Hematopoietic multipotent progenitor cell treated with erythropoietin and hydrocortisone succinate and interleukin-3 and kit ligand, for 17 days (in vitro differentiated cells): ENCODE data around the gene GNB1.

Experiments
- DNase-seq: peaks from one replicate; pipeline ENCODE4 v3.0.0-alpha.2; 2015; ENCODE audit warnings: low spot score

GNB1 gene

GRCh38 chr1:1910033-1910465, 19.2 kb upstream of the GNB1 start:
- DNase-seq, result no peak

GRCh38 chr1:1908506-1908791, 17.6 kb upstream of the GNB1 start:
- no peak for DNase-seq

GRCh38 chr1:1907098-1907736, 16.3 kb upstream of the GNB1 start:
- DNase-seq, result no peak

GRCh38 chr1:1906185-1907097, 15.6 kb upstream of the GNB1 start:
- peak; percentile 79 for DNase-seq

- no peak for DNase-seq
Observed at GRCh38 chr1:1903224-1903623, 12.3 kb upstream of the GNB1 start.

- DNase-seq, result no peak
Observed at GRCh38 chr1:1901641-1902294, 10.9 kb upstream of the GNB1 start.

- no peak for DNase-seq
Observed at GRCh38 chr1:1900883-1901640, 10.2 kb upstream of the GNB1 start.

GRCh38 chr1:1899967-1900327, 9.1 kb upstream of the GNB1 start:
- DNase-seq, result no peak

GRCh38 chr1:1899266-1899966, 8.5 kb upstream of the GNB1 start:
- no peak for DNase-seq

- no peak for DNase-seq
Observed at GRCh38 chr1:1898246-1898933, 7.5 kb upstream of the GNB1 start.

GRCh38 chr1:1895456-1896336, 4.8 kb upstream of the GNB1 start:
- DNase-seq, result no peak

- DNase-seq, result no peak
Observed at GRCh38 chr1:1895060-1895418, 4.2 kb upstream of the GNB1 start.

- DNase-seq, result no peak
Observed at GRCh38 chr1:1894354-1895059, 3.6 kb upstream of the GNB1 start.

GRCh38 chr1:1893997-1894353, 3.1 kb upstream of the GNB1 start:
- no peak for DNase-seq

GRCh38 chr1:1893291-1893985, 2.6 kb upstream of the GNB1 start:
- DNase-seq, result no peak

GRCh38 chr1:1892763-1893120, 1.9 kb upstream of the GNB1 start:
- DNase-seq, result no peak

GRCh38 chr1:1892079-1892762, 1.3 kb upstream of the GNB1 start:
- DNase-seq, result no peak

- no peak for DNase-seq
Observed at GRCh38 chr1:1891349-1892078, 627 bp upstream of the GNB1 start.
